GM23338 (cell line): Measurements from ENCODE around the gene OR4K1.

Experiments used
- CREB1 ChIP-seq: fragments of 250-450 bp; sonication (Bioruptor Pico); IDR thresholded peaks from 2 replicates; pipeline ENCODE4 v1.5.0; 2020; ENCODE audit warnings: low read depth, mild to moderate bottlenecking, moderate library complexity
- CTCF ChIP-seq, 2 experiments: fragments of 200-600 bp in 1 of 2; sonication (generic) in 1 of 2; conservative IDR thresholded peaks; 2 replicates each; pipeline versions ENCODE4 v1.5.1 to v1.6.1; 2016 to 2017; ENCODE audit warnings: antibody characterized with exemption in 2 of 2, low read depth in 2 of 2, mild to moderate bottlenecking in 2 of 2, moderate library complexity in 1 of 2
- ETS1 ChIP-seq: IDR thresholded peaks from 2 replicates; pipeline ENCODE4 v1.6.1; 2016; ENCODE audit warnings: antibody characterized with exemption
- EZH2 ChIP-seq: fragments of 200-600 bp; sonication (generic); IDR thresholded peaks from one replicate; pipeline ENCODE4 v1.8.0; 2017; ENCODE audit warnings: antibody characterized with exemption, mild to moderate bottlenecking, low read depth; ENCODE audit not compliant: unreplicated experiment
- EZH2phosphoT487 ChIP-seq: fragments of 200-600 bp; sonication (generic); IDR thresholded peaks from one replicate; pipeline ENCODE4 v1.8.1; 2018; ENCODE audit warnings: antibody characterized with exemption; ENCODE audit not compliant: unreplicated experiment
- JUNB ChIP-seq: IDR thresholded peaks from one replicate; pipeline ENCODE4 v1.6.1; 2016; ENCODE audit warnings: antibody characterized with exemption; ENCODE audit not compliant: unreplicated experiment
- NANOG ChIP-seq: IDR thresholded peaks from 2 replicates; pipeline ENCODE4 v1.6.1; 2016; ENCODE audit warnings: antibody characterized with exemption, borderline replicate concordance
- POLR2AphosphoS5 ChIP-seq: IDR thresholded peaks from 2 replicates; pipeline ENCODE4 v1.6.1; 2016; ENCODE audit warnings: antibody characterized with exemption, low read depth
- REST ChIP-seq: IDR thresholded peaks from one replicate; pipeline ENCODE4 v1.6.1; 2018; ENCODE audit warnings: antibody characterized with exemption; ENCODE audit not compliant: unreplicated experiment
- STAT1 ChIP-seq: IDR thresholded peaks from one replicate; pipeline ENCODE4 v1.6.1; 2016; ENCODE audit warnings: antibody characterized with exemption; ENCODE audit not compliant: unreplicated experiment
- ZNF114 ChIP-seq: fragments of 250-450 bp; sonication (Bioruptor Pico); IDR thresholded peaks from 2 replicates; pipeline ENCODE4 v1.5.0; 2020; ENCODE audit warnings: mild to moderate bottlenecking, moderate library complexity
- ZNF331 ChIP-seq: fragments of 250-450 bp; sonication (Bioruptor Pico); IDR thresholded peaks from 2 replicates; pipeline ENCODE4 v1.5.0; 2020; ENCODE audit warnings: low read depth, mild to moderate bottlenecking, moderate library complexity
- ZNF462 ChIP-seq: fragments of 250-450 bp; sonication (Bioruptor Pico); IDR thresholded peaks from 2 replicates; pipeline ENCODE4 v1.5.0; 2020; ENCODE audit warnings: mild to moderate bottlenecking, moderate library complexity

GRCh38 chr14:19941668-19942067 lies 11.0 kb downstream of the OR4K1 start:
- no peak for TF ChIP-seq CTCF (conservative IDR thresholded peaks at IDR 0.05; ENCODE audit: low read depth in 2 of 2)
- TF ChIP-seq EZH2, result no peak
- TF ChIP-seq POLR2AphosphoS5, result no peak
- TF ChIP-seq ETS1, result no peak
- TF ChIP-seq EZH2phosphoT487, result no peak
- TF ChIP-seq REST, result no peak
- no peak for TF ChIP-seq ZNF114 (CRISPR knock-in tag)
- no peak for TF ChIP-seq CREB1 (CRISPR knock-in tag)
- TF ChIP-seq JUNB, result no peak
- TF ChIP-seq NANOG, result no peak
- TF ChIP-seq ZNF331, result no peak
- TF ChIP-seq STAT1, result no peak
- TF ChIP-seq ZNF462 (CRISPR knock-in tag), result no peak
